NB4 (cell line): ENCODE measurements around the gene NUDT3.
"Not testable (repeated sequence)": the region's sequence is repeated elsewhere in the genome, so short reads cannot be mapped to it uniquely, and the experiment has no call there.

ENCODE experiments used
- DNase-seq: peaks from one replicate; pipeline ENCODE4 v3.0.0; 2010; ENCODE audit warnings: low read depth
- H3K4me3 ChIP-seq: one replicate; pipeline ENCODE4 v1.5.1; 2011; ENCODE audit warnings: mild to moderate bottlenecking, low read depth, low read length, moderate library complexity
- CTCF ChIP-seq: IDR thresholded peaks from one replicate; pipeline ENCODE4 v1.5.1; 2012; ENCODE audit warnings: low read depth, low read length
- MAX ChIP-seq: IDR thresholded peaks from 2 replicates; pipeline ENCODE4 v1.6.1; 2011; ENCODE audit warnings: low read depth, low read length
- MYC ChIP-seq: IDR thresholded peaks from 2 replicates; pipeline ENCODE4 v1.6.1; 2011; ENCODE audit warnings: low read depth, low read length
- POLR2A ChIP-seq: IDR thresholded peaks from 2 replicates; pipeline ENCODE4 v1.6.1; 2011; ENCODE audit warnings: mild to moderate bottlenecking; ENCODE audit not compliant: insufficient read length; ENCODE audit errors: extremely low read depth

The NUDT3 gene

GRCh38 chr6:34359418-34360158 is 32.9 kb downstream of the NUDT3 start:
- no peak for DNase-seq
- TF ChIP-seq MYC (no peak), MAX (no peak), CTCF (no peak), POLR2A (no peak)
- H3K4me3 ChIP-seq = no peak overlapping the region

GRCh38 chr6:34358389-34358905 is 34.0 kb downstream of the NUDT3 start:
- TF ChIP-seq CTCF = no peak
- H3K4me3 ChIP-seq = no peak overlapping the region
- no peak for DNase-seq

GRCh38 chr6:34357937-34358336 is 34.5 kb downstream of the NUDT3 start:
- no peak for DNase-seq
- TF ChIP-seq MAX (no peak), POLR2A (no peak), CTCF (no peak), MYC (no peak)
- no peak overlapping the region for H3K4me3 ChIP-seq

GRCh38 chr6:34355889-34356288 is 36.6 kb downstream of the NUDT3 start:
- DNase-seq = no peak
- TF ChIP-seq MYC (no peak), CTCF (no peak), POLR2A (no peak), MAX (no peak)
- H3K4me3 ChIP-seq = no peak overlapping the region

GRCh38 chr6:34354230-34354629 is 38.2 kb downstream of the NUDT3 start:
- DNase-seq, H3K4me3 ChIP-seq: not testable (repeated sequence)

GRCh38 chr6:34353530-34353929 is 38.9 kb downstream of the NUDT3 start:
- H3K4me3 ChIP-seq, DNase-seq: not testable (repeated sequence)

GRCh38 chr6:34352305-34352937 is 40.0 kb downstream of the NUDT3 start:
- H3K4me3 ChIP-seq = no peak overlapping the region
- no peak for DNase-seq
- TF ChIP-seq MYC (no peak), MAX (no peak), CTCF (no peak), POLR2A (no peak)
